Uterus (tissue), 4 donors: ENCODE results near the gene FEM1B. TPM values are rescaled to one million over a fixed set of nuclear protein-coding genes. Genes with fewer than 3 reads are reported as not detected.

Experiments used
- DNase-seq, 2 donors: peaks; one replicate each; pipeline ENCODE4 v3.0.0-alpha.2; 2019 to 2020
- H3K27ac ChIP-seq, 2 donors: fragments of 200-600 bp; sonication (generic); 1 replicate in 1 of 2; 2 replicates in 1 of 2; pipeline ENCODE4 v1.5.1; 2016 to 2018
- H3K27me3 ChIP-seq, 2 donors: fragments of 200-600 bp; sonication (generic); one replicate each; pipeline ENCODE4 v1.5.1; 2018 to 2019; ENCODE audit warnings: control low read depth in 1 of 2
- H3K36me3 ChIP-seq, 2 donors: fragments of 200-600 bp; sonication (generic); one replicate each; pipeline ENCODE4 v1.5.1; 2019; ENCODE audit warnings: control low read depth in 1 of 2
- H3K4me1 ChIP-seq, 2 donors: fragments of 200-600 bp; sonication (generic); one replicate each; pipeline ENCODE4 v1.5.1; 2018 to 2019; ENCODE audit warnings: control low read depth in 1 of 2
- H3K4me3 ChIP-seq, 2 donors: fragments of 200-600 bp; sonication (generic); 1 replicate in 1 of 2; 2 replicates in 1 of 2; pipeline ENCODE4 v1.5.1; 2018 to 2019; ENCODE audit warnings: mild to moderate bottlenecking in 1 of 2
- H3K9me3 ChIP-seq, 2 donors: fragments of 200-600 bp; sonication (generic); one replicate each; pipeline ENCODE4 v1.5.1; 2019; ENCODE audit warnings: control low read depth in 1 of 2
- POLR2A ChIP-seq, 2 donors: fragments of 450-650 bp; IDR thresholded peaks; one replicate each; pipeline ENCODE4 v1.6.1; 2016; ENCODE audit warnings: antibody characterized with exemption in 2 of 2, mild to moderate bottlenecking in 1 of 2, moderate library complexity in 1 of 2
- intact Hi-C: fragments of 100-400 bp; cut with DNase I; formaldehyde crosslinking; loops from one replicate; pipeline ENCODE4 v1.15.1; 2023; ENCODE audit warnings: low total_unique reads
- total RNA-seq, 4 donors: library from RNA; depleted of rRNA in 3 of 4; stranded (reverse); fragments of >200 nt in 3 of 4; gene quantifications; one replicate each; pipeline versions ENCODE4 v1.1.0 to v1.2.4, GENCODE V29; 2014 to 2023
- TF ChIP-seq, protein P1 (sequence below), 4 experiments: fragments of 200-600 bp in 2 of 4; fragments of 450-650 bp in 2 of 4; sonication (generic) in 2 of 4; IDR thresholded peaks; one replicate each; pipeline ENCODE4 v1.5.1; 2016 to 2019; ENCODE audit warnings: antibody characterized with exemption in 4 of 4, mild to moderate bottlenecking in 2 of 4, moderate library complexity in 1 of 4
- donor health status: DM: yes; HTN: yes; CAD: no.

FEM1B gene
- total RNA-seq, 4 donors from 2014 or later: 39.4 to 130 (median 77.4) TPM

DNA sequence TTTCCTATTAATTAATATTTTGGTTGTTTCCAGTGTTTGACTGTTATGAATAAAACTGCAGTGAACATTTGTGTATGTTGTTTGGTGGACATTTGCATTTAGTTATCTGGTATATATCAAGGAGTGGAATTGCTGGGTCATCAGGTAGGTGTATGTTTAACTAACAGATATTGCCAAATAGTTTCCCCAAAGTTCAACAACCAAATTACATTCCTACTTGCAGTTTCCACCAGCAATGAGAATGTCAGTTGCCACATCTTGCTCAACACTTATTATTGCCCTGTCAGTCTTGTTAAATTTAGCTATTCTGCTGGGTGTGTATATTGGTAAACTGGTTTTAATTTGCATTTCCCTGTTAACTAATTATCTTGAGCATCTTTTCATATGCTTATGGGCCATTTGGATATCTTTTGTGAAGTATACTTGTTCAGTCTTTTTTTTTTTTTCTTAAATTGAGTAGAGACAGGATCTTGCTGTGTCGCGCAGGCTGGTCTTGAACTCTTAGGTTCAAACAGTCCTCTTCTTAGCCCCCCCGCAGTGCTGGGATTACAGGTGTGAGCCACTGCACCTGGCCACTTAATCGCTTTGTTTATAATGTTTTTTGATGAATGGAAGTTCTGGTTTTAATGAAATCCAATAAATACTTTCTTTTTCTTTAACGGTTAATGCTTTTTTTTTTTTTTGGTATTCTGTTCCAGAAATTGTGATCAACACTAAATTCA lies 7.9 kb downstream of the FEM1B start:
- H3K4me3 ChIP-seq: no peak overlapping the region

DNA sequence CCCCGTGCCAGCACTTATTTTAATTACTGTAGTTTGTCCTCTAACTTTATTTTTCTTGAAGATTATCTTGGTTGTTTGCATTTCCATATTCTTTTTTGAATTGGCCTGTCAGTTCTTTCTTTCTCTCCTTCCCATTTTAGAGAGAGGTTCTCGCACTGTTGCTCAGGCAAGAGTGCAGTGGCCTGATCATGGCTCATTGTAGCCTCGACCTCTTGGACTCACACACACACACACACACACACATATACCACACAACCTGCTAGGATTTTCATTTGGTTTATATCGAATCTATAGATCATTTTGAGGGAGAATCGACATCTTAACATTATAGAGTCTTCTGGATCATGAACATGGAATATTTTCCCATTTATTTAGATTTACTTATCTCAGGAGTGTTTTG lies 8.7 kb downstream of the FEM1B start:
- Histone ChIP-seq H3K27ac (no peak overlapping the region), H3K27me3 (no peaks in the 10 kb centered on the region), H3K4me3 (no peak overlapping the region), H3K36me3 (no peaks in the 10 kb centered on the region), H3K4me1 (no peaks in the 10 kb centered on the region), H3K9me3 (no peaks in the 10 kb centered on the region)
- TF ChIP-seq POLR2A (IDR thresholded peaks at IDR 0.05): no peak
- TF ChIP-seq, protein P1, sequence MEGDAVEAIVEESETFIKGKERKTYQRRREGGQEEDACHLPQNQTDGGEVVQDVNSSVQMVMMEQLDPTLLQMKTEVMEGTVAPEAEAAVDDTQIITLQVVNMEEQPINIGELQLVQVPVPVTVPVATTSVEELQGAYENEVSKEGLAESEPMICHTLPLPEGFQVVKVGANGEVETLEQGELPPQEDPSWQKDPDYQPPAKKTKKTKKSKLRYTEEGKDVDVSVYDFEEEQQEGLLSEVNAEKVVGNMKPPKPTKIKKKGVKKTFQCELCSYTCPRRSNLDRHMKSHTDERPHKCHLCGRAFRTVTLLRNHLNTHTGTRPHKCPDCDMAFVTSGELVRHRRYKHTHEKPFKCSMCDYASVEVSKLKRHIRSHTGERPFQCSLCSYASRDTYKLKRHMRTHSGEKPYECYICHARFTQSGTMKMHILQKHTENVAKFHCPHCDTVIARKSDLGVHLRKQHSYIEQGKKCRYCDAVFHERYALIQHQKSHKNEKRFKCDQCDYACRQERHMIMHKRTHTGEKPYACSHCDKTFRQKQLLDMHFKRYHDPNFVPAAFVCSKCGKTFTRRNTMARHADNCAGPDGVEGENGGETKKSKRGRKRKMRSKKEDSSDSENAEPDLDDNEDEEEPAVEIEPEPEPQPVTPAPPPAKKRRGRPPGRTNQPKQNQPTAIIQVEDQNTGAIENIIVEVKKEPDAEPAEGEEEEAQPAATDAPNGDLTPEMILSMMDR (IDR thresholded peaks at IDR 0.05): no peak
- intact Hi-C loops: no loop called here
- DNase-seq: no peak

More for the DNA sequence above, 7.9 kb downstream of the FEM1B start:
- no peaks in the 10 kb centered on the region for H3K27me3 ChIP-seq
- H3K27ac ChIP-seq: no peak overlapping the region
- TF ChIP-seq, protein P1 (IDR thresholded peaks at IDR 0.05): no peak
- TF ChIP-seq POLR2A (IDR thresholded peaks at IDR 0.05): no peak
- no peaks in the 10 kb centered on the region for H3K9me3 ChIP-seq
- H3K4me1 ChIP-seq: no peaks in the 10 kb centered on the region
- intact Hi-C loops: no loop called here
- no peak for DNase-seq
- no peaks in the 10 kb centered on the region for H3K36me3 ChIP-seq

DNA sequence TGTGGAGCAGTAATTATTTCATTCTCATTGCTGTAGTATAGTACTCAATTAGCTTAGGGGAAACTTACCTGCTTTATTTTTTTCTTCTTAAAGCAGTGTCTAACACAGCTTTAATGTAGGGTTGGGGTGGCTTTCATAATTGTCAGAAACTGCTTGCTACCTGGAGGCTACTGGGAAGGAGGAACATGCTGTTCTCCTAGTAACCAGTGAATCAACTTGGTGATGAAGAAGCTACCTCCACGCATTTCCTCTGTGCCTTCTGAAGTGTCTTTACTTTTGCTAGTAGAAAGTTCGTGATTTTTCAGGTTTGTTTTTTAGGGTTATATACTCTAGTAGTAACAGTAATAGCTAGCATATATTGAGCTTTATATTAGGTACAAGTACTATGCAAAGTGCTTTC lies 11.5 kb downstream of the FEM1B start:
- Histone ChIP-seq H3K27me3 (no peaks in the 10 kb centered on the region), H3K4me1 (peaks cover 0 to 4% of the 10 kb centered on the region in 2 donors), H3K36me3 (no peaks in the 10 kb centered on the region), H3K4me3 (no peak overlapping the region), H3K27ac (peak overlapping the region in 1 of 2 donors; percentile 5), H3K9me3 (no peaks in the 10 kb centered on the region)
- no peak for DNase-seq
- TF ChIP-seq POLR2A (IDR thresholded peaks at IDR 0.05): no peak
- TF ChIP-seq, protein P1 (IDR thresholded peaks at IDR 0.05): no peak
- intact Hi-C loops: no loop called here

DNA sequence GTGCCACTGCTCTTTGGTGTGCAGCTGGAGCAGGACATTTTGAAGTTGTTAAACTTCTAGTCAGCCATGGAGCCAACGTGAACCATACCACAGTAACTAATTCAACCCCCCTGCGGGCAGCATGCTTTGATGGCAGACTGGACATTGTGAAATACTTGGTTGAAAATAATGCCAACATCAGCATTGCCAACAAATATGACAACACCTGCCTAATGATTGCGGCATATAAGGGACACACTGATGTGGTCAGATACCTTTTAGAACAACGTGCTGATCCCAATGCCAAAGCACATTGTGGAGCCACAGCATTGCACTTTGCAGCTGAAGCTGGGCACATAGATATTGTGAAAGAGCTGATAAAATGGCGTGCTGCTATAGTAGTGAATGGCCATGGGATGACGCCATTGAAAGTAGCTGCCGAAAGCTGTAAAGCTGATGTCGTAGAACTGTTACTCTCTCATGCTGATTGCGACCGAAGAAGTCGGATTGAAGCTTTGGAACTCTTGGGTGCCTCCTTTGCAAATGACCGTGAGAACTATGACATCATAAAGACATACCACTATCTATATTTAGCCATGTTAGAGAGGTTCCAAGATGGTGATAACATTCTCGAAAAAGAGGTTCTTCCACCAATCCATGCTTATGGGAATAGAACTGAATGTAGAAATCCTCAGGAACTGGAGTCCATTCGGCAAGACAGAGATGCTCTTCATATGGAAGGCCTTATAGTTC lies 12.2 kb downstream of the FEM1B start:
- Histone ChIP-seq H3K9me3 (no peaks in the 10 kb centered on the region), H3K27ac (peak overlapping the region in 1 of 2 donors; percentile 5), H3K4me3 (no peak overlapping the region), H3K4me1 (peaks cover 0 to 5% of the 10 kb centered on the region in 2 donors), H3K36me3 (no peaks in the 10 kb centered on the region), H3K27me3 (no peaks in the 10 kb centered on the region)
- TF ChIP-seq, protein P1 (IDR thresholded peaks at IDR 0.05): no peak
- no peak for TF ChIP-seq POLR2A (IDR thresholded peaks at IDR 0.05)
- DNase-seq: no peak
- intact Hi-C loops: no loop called here

DNA sequence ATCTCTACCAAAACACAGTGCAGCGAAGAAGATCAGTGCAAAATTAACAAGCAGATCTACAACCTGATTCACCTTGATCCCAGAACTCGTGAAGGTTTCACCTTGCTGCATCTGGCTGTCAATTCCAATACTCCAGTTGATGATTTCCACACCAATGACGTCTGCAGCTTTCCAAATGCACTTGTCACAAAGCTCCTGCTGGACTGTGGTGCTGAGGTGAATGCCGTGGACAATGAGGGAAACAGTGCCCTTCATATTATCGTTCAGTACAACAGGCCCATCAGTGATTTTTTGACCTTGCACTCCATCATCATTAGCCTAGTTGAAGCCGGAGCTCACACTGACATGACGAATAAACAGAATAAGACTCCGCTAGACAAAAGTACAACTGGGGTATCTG lies 13.2 kb downstream of the FEM1B start:
- intact Hi-C loops: no loop called here
- H3K4me1 ChIP-seq: peaks cover 0 to 8% of the 10 kb centered on the region in 2 donors
- H3K27ac ChIP-seq: no peak overlapping the region

More for the DNA sequence above, 13.2 kb downstream of the FEM1B start:
- H3K9me3 ChIP-seq: no peaks in the 10 kb centered on the region
- no peaks in the 10 kb centered on the region for H3K27me3 ChIP-seq
- no peak overlapping the region for H3K4me3 ChIP-seq
- no peaks in the 10 kb centered on the region for H3K36me3 ChIP-seq
- DNase-seq: no peak
- no peak for TF ChIP-seq POLR2A (IDR thresholded peaks at IDR 0.05)
- TF ChIP-seq, protein P1 (IDR thresholded peaks at IDR 0.05): no peak
